ENCODE measurements around the gene AQP5. TPM values are rescaled to one million over a fixed set of nuclear protein-coding genes. Genes with fewer than 3 reads are reported as not detected.
A peak's percentile ranks its signal among the peaks of the same experiment; 100 is the strongest.
"Not testable (repeated sequence)": the region's sequence is repeated elsewhere in the genome, so short reads cannot be mapped to it uniquely, and the experiment has no call there.

The AQP5 gene
- total and polyA plus RNA-seq, 8 donors, result 2.9 to 54.3 (median 8.6) TPM; not detected in 2

DNA sequence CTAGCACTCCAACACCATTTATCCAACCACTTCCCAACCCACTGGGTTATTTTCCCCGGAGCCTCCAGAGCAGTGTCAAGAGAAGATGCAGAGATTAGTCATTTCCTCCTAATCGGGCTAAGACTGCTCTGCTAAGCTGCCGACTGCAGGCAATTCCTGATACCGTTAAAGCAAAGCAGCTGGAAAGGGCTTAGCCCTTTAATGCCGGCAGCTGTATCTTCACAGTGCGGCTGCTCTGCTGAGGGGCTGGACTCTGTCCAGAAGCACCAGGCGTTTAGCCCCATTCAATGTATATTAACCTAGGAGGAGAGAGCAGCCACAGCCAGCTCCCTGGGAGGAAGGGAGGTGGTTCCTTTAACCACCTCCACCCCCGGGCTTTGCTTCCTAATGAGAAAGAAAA is 22.2 kb downstream of the AQP5 start:
- H3K27ac ChIP-seq, result peak overlapping the region in 3 of 5 donors; percentile 3 to 56 (median 26)
- intact Hi-C loops (cut with DNase I; ENCODE audit: low total_unique reads), result no loop called here
- DNase-seq, result peak in 1 of 2 donors; percentile 88
- H3K27me3 ChIP-seq, result no peaks in the 10 kb centered on the region
- TF ChIP-seq POLR2A (IDR thresholded peaks at IDR 0.05), result no peak
- peaks cover 0 to 5% (median 2%) of the 10 kb centered on the region in 4 donors for H3K36me3 ChIP-seq
- WGBS, 5 donors, result 3 to 11% (median 4%) methylated on average over 8 of the region's 8 CpGs
- H3K4me3 ChIP-seq, result no peak overlapping the region
- no peaks in the 10 kb centered on the region for H3K9me3 ChIP-seq
- peaks cover 7 to 38% (median 21%) of the 10 kb centered on the region in 4 donors for H3K4me1 ChIP-seq

- Histone ChIP-seq H3K4me1 (peaks cover 7 to 38% (median 21%) of the 10 kb centered on the region in 4 donors), H3K27ac (peak overlapping the region in 2 of 5 donors; percentile 3 to 56), H3K36me3 (peaks cover 0 to 13% (median 2%) of the 10 kb centered on the region in 4 donors), H3K9me3 (no peaks in the 10 kb centered on the region), H3K27me3 (no peaks in the 10 kb centered on the region), H3K4me3 (no peak overlapping the region)
- TF ChIP-seq POLR2AphosphoS5 (IDR thresholded peaks at IDR 0.05), result no peak
- TF ChIP-seq, protein P1, sequence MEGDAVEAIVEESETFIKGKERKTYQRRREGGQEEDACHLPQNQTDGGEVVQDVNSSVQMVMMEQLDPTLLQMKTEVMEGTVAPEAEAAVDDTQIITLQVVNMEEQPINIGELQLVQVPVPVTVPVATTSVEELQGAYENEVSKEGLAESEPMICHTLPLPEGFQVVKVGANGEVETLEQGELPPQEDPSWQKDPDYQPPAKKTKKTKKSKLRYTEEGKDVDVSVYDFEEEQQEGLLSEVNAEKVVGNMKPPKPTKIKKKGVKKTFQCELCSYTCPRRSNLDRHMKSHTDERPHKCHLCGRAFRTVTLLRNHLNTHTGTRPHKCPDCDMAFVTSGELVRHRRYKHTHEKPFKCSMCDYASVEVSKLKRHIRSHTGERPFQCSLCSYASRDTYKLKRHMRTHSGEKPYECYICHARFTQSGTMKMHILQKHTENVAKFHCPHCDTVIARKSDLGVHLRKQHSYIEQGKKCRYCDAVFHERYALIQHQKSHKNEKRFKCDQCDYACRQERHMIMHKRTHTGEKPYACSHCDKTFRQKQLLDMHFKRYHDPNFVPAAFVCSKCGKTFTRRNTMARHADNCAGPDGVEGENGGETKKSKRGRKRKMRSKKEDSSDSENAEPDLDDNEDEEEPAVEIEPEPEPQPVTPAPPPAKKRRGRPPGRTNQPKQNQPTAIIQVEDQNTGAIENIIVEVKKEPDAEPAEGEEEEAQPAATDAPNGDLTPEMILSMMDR (IDR thresholded peaks at IDR 0.05), result no peak
- no peak for DNase-seq
- intact Hi-C loops (cut with DNase I; ENCODE audit: low total_unique reads), result no loop called here
- 79 to 89% (median 84%) methylated on average over 9 of the region's 9 CpGs for WGBS, 5 donors
Measured at GRCh38 chr12:49984476-49985359, 23.0 kb downstream of the AQP5 start.

GRCh38 chr12:49985981-49986380 is 24.3 kb downstream of the AQP5 start:
- no peak overlapping the region for H3K4me3 ChIP-seq
- intact Hi-C loops (cut with DNase I; ENCODE audit: low total_unique reads), result no loop called here
- WGBS, 5 donors, result 82 to 90% (median 88%) methylated on average over 5 of the region's 5 CpGs
- peaks cover 0 to 25% (median 11%) of the 10 kb centered on the region in 4 donors for H3K36me3 ChIP-seq
- no peaks in the 10 kb centered on the region for H3K27me3 ChIP-seq
- no peak overlapping the region for H3K27ac ChIP-seq
- no peak for DNase-seq
- no peaks in the 10 kb centered on the region for H3K9me3 ChIP-seq
- H3K4me1 ChIP-seq, result peaks cover 7 to 33% (median 19%) of the 10 kb centered on the region in 4 donors
- TF ChIP-seq POLR2AphosphoS5 (IDR thresholded peaks at IDR 0.05) (no peak), EP300 (IDR thresholded peaks at IDR 0.05) (no peak), POLR2A (IDR thresholded peaks at IDR 0.05) (no peak)
- TF ChIP-seq, protein P1 (IDR thresholded peaks at IDR 0.05), result no peak

DNA sequence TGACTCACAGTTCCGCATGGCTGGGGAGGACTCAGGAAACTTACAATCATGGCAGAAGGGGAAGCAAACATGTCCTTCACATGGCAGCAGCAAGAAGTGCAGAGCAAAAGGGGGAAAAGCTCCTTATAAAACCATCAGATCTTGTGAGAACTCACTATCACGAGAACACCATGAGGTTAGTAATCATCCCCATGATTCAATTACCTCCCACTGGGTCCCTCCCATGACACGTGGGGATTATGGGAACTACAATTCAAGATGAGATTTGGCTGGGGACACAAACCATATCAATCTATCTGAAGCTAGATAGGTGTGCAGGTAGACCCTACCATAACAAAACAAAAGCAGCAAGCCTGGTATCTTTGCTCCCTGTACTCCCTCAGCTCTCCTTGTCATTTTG is 24.8 kb downstream of the AQP5 start:
- intact Hi-C loops (cut with DNase I; ENCODE audit: low total_unique reads); H3K27me3 ChIP-seq; DNase-seq; H3K9me3 ChIP-seq; H3K27ac ChIP-seq; H3K4me3 ChIP-seq: not testable (repeated sequence)
- H3K4me1 ChIP-seq, result peaks cover 7 to 29% (median 18%) of the 10 kb centered on the region in 4 donors
- 83 to 96% (median 93%) methylated on average over 3 of the region's 3 CpGs for WGBS, 5 donors
- H3K36me3 ChIP-seq, result peaks cover under 1 to 26% (median 12%) of the 10 kb centered on the region in 4 donors

DNA sequence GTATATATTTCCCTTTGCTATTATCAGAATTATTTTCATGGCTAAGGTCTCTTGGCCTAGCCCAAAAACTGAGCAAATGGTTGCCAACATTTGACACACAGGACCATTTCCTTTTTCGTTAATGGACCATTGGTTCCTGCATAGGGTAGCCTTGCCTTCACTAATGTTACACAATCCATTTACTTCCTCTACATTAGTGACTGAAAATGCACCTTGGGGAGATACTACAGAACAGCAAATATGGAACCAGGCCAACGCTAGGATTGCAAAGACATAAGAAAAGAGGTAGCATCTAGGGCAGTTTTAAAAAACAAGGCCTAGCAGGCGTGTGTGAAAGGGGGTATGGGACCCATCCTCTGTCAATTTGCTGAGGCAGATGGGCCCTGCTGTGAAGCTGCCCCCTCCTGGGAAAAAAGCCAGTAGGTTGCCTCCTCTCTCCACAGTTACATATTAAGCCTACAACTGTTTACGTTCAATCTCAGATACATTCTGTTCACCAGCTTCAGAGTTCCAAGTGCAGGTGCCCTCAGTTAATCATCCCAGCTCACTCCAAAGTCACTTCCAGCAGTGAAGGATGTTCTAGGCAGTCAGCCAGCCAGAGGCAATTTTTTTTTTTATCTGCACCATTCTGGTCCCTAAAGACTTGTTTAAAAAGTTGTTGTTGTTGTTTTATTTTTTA is 26.1 kb downstream of the AQP5 start:
- TF ChIP-seq EP300 (IDR thresholded peaks at IDR 0.05), result no peak
- no peak for TF ChIP-seq POLR2A (IDR thresholded peaks at IDR 0.05)
- TF ChIP-seq, protein P1 (IDR thresholded peaks at IDR 0.05), result no peak
- TF ChIP-seq POLR2AphosphoS5 (IDR thresholded peaks at IDR 0.05), result no peak
- no peak for DNase-seq
- intact Hi-C loops (cut with DNase I; ENCODE audit: low total_unique reads), result no loop called here
- WGBS, 5 donors, result 68 to 80% (median 75%) methylated on average over 4 of the region's 4 CpGs
- Histone ChIP-seq H3K27me3 (no peaks in the 10 kb centered on the region), H3K36me3 (peaks cover 10 to 39% (median 24%) of the 10 kb centered on the region in 4 donors), H3K4me1 (peaks cover 7 to 27% (median 16%) of the 10 kb centered on the region in 4 donors), H3K4me3 (no peak overlapping the region), H3K9me3 (no peaks in the 10 kb centered on the region), H3K27ac (no peak overlapping the region)

DNA sequence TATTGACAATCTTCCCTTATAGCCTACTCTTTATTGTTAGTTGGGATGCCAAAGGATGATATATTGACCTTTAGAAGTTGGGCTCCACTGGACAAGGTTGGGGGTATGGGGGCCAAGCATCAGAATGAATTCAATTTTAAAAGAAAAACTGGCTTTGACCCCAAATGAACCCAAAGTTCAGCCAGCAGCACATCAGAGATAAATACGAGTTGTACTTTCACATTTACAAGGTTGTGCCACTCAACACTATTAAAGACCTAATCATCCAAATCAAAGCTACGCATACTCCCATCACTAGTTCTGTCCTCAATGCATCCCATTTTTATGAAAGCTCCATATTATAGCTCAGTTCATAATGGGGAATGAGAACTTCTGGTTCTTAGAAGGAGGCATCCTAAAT is 27.7 kb downstream of the AQP5 start:
- Histone ChIP-seq H3K36me3 (peaks cover 14 to 55% (median 40%) of the 10 kb centered on the region in 4 donors), H3K4me1 (peaks cover 0 to 16% (median 6%) of the 10 kb centered on the region in 4 donors)
- H3K27ac ChIP-seq; H3K4me3 ChIP-seq; H3K27me3 ChIP-seq; H3K9me3 ChIP-seq; intact Hi-C loops (cut with DNase I; ENCODE audit: low total_unique reads); DNase-seq: not testable (repeated sequence)
- 87 to 97% (median 90%) methylated on average over 2 of the region's 2 CpGs for WGBS, 5 donors
